Measurements from ENCODE around the gene ACACA.
A peak's percentile ranks its signal among the peaks of the same experiment; 100 is the strongest.

ACACA gene

GRCh38 chr17:37052450-37052849 is 354.2 kb downstream of the ACACA start:
- no peak overlapping the region for H3K4me3 ChIP-seq (ENCODE audit: low read length)
- DNase-seq (ENCODE audit: low read depth): no peak
- TF ChIP-seq, protein P1, sequence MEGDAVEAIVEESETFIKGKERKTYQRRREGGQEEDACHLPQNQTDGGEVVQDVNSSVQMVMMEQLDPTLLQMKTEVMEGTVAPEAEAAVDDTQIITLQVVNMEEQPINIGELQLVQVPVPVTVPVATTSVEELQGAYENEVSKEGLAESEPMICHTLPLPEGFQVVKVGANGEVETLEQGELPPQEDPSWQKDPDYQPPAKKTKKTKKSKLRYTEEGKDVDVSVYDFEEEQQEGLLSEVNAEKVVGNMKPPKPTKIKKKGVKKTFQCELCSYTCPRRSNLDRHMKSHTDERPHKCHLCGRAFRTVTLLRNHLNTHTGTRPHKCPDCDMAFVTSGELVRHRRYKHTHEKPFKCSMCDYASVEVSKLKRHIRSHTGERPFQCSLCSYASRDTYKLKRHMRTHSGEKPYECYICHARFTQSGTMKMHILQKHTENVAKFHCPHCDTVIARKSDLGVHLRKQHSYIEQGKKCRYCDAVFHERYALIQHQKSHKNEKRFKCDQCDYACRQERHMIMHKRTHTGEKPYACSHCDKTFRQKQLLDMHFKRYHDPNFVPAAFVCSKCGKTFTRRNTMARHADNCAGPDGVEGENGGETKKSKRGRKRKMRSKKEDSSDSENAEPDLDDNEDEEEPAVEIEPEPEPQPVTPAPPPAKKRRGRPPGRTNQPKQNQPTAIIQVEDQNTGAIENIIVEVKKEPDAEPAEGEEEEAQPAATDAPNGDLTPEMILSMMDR (IDR thresholded peaks at IDR 0.05; ENCODE audit: insufficient read depth, low read depth, low read length, missing control alignments): no peak

DNA sequence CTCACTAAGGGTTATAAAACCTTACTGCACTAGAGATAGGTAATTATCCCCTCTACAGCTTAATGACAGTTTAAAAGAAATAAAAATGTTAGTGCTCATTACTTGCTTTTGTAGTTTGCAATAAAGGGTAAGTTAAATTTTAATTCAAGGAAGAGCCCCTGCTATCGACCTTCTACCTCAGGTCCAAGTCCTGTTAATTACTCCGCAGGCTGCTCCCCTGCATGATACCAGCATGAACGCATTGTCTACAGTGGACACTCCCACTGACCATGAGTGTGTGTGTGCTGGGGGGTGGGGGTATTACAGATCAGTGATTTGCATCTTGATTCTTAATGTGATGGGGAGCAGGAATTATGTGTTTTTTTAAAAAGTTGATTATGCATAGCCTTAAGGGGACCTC is 354.8 kb downstream of the ACACA start:
- DNase-seq (ENCODE audit: low read depth): no peak
- H3K4me3 ChIP-seq (ENCODE audit: low read length): no peak overlapping the region
- TF ChIP-seq, protein P1 (IDR thresholded peaks at IDR 0.05; ENCODE audit: insufficient read depth, low read depth, low read length, missing control alignments): no peak

GRCh38 chr17:37051381-37051780 is 355.3 kb downstream of the ACACA start:
- DNase-seq (ENCODE audit: low read depth): no peak
- H3K4me3 ChIP-seq (ENCODE audit: low read length): no peak overlapping the region
- TF ChIP-seq, protein P1 (IDR thresholded peaks at IDR 0.05; ENCODE audit: insufficient read depth, low read depth, low read length, missing control alignments): no peak

DNA sequence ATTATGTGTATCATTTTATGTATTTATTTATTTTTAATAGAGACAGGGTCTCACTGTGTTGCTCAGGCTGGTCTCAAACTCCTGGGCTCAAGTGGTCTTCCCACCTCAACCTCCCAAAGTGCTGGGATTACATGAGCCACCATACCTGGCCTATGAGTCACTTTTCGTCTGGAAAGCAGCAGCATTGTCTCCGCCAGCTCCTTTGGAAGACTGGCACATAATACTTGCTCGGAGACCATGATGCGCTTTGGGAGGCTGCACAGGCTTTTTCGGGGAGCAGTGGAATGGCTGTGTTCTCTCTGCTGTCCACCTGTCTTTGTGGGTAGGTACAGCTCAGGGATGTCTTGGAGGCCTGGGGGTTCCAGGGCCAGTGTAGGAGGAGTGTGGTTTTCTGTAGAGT is 355.7 kb downstream of the ACACA start:
- TF ChIP-seq, protein P1 (IDR thresholded peaks at IDR 0.05; ENCODE audit: insufficient read depth, low read depth, low read length, missing control alignments): no peak
- peak; percentile 54 for DNase-seq (ENCODE audit: low read depth)
- no peak overlapping the region for H3K4me3 ChIP-seq (ENCODE audit: low read length)

GRCh38 chr17:37048811-37049210 is 357.8 kb downstream of the ACACA start:
- TF ChIP-seq, protein P1 (IDR thresholded peaks at IDR 0.05; ENCODE audit: insufficient read depth, low read depth, low read length, missing control alignments): no peak
- no peak overlapping the region for H3K4me3 ChIP-seq (ENCODE audit: low read length)
- no peak for DNase-seq (ENCODE audit: low read depth)

DNA sequence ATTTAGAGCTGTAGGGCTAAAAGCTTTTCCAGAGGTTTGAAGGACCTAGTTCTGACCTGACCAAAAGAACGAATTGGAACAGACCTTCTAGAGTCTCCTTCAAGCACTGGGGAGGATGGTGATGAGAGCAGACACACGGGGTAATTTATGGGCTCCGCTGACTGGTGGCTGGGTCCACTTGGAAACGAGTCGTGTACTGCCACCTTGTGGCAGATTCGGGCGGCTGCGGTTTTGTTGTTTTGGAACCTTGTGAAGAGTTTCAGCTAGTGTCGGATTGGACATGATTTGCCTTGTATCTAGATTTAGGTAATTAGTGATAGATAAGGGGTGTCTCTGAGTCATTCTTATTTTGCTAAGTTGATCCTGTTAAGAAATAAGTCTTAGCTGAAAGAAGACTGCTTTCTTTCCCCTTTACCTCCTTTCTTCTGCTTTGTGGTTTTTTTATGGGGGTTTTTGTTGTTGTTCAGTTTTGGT is 359.0 kb downstream of the ACACA start:
- no peak overlapping the region for H3K4me3 ChIP-seq (ENCODE audit: low read length)
- TF ChIP-seq, protein P1 (IDR thresholded peaks at IDR 0.05; ENCODE audit: insufficient read depth, low read depth, low read length, missing control alignments): peak; percentile 94

DNA sequence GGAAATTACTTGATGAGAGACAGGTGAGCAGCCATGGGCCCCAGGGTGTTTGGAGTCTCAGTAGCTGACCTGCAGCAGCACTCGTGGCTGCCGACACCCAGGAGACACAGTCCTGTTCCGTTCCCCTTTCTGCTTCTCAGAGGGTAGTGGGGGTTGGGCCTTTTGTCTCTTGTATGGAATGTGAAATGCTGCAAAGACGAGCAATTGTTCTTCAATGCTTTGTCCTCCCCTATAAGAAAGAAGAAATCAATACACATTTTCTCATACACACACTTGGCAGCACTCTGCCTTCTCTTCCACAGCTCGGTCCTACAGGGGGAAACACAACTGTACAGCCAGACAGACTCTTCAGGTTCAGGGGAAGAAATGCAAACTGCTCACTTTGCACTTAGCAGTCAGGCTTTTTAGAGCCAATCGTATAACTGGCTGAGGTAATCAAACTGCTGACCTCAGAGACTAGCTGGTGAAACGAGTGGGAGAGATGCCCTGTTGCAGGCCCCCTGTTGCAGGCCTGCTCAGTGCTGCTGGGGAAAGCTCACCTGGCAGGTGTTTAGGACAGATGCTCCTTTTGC is 361.2 kb downstream of the ACACA start:
- no peak for DNase-seq (ENCODE audit: low read depth)
- TF ChIP-seq, protein P1 (IDR thresholded peaks at IDR 0.05; ENCODE audit: insufficient read depth, low read depth, low read length, missing control alignments): no peak
- H3K4me3 ChIP-seq (ENCODE audit: low read length): no peak overlapping the region

More for the DNA sequence above, 359.0 kb downstream of the ACACA start:
- DNase-seq (ENCODE audit: low read depth): peak; percentile 84

All from epithelial cell of esophagus (primary cell).